ENCODE measurements around the gene GAS2. TPM values are rescaled to one million over a fixed set of nuclear protein-coding genes. Genes with fewer than 3 reads are reported as not detected.

GAS2 gene
- polyA plus RNA-seq, 5 donors = 8.1 to 16.0 (median 8.5) TPM

DNA sequence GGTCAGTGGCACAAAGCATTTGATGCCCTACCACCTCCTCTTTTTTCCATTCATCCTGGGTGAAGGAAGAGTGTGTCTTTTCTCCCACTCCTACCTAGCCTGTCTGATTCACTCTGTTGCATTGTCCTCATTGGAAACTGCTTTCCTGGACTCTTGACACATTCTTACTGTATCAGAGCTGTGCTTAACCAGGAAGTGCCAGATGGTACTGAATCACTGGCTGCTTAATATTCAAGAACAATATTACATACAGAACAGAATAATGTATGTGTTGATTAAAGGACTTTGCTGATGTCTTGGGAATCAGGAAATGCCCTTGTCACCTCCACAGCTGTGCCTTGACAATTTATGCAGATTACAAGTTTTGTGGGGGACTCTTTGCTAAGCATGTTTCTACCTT is 118.8 kb downstream of the GAS2 start:
- no peak for DNase-seq

GRCh38 chr11:22786475-22786874 is 120.1 kb downstream of the GAS2 start:
- no peak for DNase-seq

GRCh38 chr11:22787055-22787454 is 120.6 kb downstream of the GAS2 start:
- DNase-seq = no peak

DNA sequence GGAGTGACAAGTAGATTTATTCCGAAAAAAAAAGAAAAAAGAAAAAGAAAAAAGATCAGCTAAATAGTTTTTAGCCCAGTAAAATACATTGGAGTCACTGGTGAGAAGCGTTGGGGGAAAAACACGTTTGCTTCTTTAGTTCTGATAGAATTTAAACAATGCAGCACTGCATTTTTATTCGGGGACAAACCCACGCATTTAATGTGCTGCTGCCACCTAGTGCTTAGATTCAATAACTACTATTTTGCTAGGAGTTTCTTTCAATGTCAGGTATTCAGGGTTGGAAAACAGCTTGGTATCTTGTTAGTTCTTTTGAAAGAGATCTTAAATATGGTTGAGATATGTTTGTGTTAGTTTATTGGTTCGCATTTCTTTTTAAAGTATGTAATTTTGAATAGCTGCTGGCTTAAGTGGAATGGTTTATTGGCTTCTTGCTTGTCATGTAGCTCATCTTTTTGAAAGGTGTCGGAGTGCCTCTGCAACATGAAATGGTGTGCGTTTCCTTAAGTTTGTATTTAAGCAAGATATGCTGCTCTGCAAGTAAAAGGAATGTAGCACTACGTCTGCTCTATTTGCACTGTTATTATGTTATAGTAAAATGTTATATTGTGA is 121.2 kb downstream of the GAS2 start:
- DNase-seq = peak in 1 of 2 donors; percentile 22

DNA sequence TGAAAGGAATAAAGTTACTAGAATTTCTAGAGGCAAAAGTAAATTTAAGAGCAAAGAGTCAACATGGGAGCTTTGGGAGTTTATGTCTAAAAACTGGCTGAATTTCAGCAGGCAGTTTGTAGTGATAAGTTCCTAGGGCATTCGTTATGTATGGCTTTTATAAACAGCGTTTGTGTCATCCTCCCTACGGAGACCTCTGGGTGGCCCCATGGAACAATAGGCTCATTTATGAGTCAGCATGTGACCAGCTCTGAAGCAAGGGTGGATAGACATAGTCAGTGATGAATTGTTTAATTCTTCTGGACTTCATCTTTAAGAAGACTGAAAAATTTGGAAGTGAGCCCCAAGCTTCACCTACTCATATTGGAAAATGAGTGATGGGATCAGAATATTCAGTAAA is 126.1 kb downstream of the GAS2 start:
- no peak for DNase-seq

DNA sequence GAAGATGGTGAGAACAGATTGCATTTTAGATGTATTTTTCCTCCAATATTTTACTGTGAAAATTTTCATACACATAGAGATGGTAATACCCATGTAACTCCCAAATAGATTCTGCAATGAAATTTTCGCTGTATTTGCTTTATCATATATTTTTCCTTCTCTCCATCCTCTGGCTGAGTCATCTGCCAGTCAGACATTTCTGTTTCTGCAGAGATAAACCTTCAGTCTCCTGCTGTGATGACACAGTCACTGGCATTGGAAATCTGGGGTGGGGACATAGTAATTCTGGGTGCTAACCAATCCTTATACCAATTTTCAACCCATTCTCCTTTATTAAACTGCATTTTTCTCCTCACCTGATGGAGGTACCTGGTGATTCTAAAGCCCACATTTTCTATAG is 129.5 kb downstream of the GAS2 start:
- no peak for DNase-seq

- no peak for DNase-seq
These were observed 130.6 kb downstream of the GAS2 start for GRCh38 chr11:22797047-22797446.

- no peak for DNase-seq
These were observed 132.5 kb downstream of the GAS2 start for GRCh38 chr11:22798901-22799300.

- no peak for DNase-seq
These were observed 134.1 kb downstream of the GAS2 start for GRCh38 chr11:22800482-22800881.

GRCh38 chr11:22802861-22803260 is 136.4 kb downstream of the GAS2 start:
- DNase-seq = no peak

- DNase-seq = no peak
These were observed 141.0 kb downstream of the GAS2 start for GRCh38 chr11:22807391-22807790.

DNA sequence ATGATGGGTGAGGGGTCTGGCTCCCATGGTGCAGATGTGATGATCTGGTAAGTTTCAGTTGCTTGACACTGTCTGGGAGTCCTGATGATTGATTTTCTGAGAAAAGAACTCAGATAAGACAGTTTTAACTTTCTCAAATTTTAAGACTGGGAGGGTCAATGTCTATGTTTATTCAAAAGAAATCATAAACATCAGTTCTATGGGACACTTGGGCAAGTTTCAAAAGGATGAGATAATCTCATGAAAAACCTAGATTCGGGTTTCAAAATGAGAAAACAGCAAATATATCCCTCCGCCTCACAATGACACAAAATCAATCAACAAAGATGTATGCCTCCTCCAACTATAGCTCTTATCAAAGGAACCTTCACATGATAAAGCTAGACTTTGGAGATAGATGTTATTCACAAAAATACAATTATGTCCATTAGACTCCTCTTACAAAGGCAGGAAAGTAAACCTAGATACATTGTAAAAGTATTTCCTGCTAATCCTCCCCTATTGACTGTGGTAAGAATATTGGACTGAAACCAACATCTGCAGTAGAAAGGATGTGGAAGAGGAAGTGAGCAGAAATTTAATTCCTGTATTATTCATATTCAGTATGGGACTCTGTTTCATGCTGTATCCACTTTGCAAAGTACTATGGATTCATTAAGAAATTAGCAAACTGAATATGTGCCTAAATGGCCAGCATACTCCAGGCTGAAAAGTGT is 141.6 kb downstream of the GAS2 start:
- no peak for DNase-seq

DNA sequence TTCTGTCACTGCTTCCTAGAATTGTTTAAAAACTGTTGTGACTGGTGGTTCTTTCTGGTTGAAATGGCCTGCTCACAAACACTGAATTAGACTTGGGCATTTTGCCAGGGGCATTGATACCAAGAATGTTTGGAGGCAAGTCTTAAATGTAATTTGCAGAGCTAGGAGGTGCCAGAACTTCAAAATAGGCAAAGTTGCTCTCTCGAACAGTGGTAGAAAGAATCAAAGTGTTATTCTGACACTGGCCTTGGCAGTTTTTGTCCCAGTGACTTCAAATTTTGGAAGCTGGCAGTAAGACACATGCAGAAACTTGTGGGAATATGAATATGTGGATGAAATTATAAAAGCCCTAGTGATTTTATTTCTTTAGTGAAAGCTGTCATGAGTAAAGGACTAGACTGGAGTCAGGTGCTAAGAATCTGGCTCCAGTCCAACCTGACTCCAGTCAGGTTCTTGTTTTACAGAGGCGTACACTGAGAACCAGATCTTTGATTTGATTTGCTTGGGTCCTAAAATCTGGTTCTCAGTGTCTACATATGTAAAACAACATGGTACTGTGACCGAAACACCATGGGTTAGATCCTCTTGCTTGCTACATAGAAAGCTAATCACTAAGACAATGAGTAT is 142.3 kb downstream of the GAS2 start:
- DNase-seq = no peak

GRCh38 chr11:22809893-22810292 is 143.5 kb downstream of the GAS2 start:
- DNase-seq = no peak

- DNase-seq = no peak
These were observed 155.8 kb downstream of the GAS2 start for GRCh38 chr11:22822203-22822602.

GRCh38 chr11:22828373-22828772 is 162.0 kb downstream of the GAS2 start:
- no peak for DNase-seq

DNA sequence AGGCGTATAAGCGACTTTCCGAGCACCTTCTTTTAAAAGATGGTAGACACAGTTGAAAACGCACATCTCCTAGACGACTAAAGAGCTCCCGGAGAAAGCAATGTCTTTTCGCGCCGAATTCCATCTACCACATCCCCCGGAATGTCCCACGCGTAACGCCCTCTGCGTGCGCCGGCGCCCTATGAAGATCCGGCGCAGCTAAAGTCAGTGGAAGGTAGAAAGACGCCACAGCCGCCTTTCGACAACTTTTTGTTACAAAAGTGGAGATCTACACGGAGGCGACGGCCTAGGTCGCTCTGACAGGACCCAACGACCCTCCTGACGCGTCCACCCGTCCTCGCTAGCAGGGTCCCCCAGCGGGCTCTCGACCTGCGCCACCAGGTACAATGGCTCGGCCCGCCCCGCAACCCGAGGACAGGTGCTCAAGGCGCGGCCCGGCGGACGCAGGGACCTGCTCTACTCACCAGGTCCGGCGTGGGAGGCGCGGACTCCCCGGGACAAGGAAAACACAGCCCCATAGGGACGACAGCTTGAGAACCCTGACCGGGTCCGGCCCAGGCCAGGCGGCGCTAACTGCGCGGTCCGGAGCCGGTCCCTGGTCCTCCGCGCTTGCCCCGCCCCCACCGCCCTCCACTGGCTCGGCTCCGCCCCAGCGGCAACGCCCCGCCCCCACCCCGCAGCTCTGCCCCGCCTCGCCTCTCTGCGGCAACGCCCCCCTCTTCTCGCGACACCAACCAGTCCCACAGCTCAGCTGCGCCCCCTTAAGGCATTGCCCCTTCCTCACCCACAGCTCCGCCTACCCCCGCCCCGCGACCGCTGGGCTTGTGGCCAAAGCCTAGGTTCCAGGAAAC is 163.0 kb downstream of the GAS2 start, which contains the start of gene SVIP:
Gene SVIP (minus strand): TSS at position 571 of the 851 bp plus-strand sequence. CDS start 53 bp downstream, at position 518.
- peak; percentile 84 to 87 for DNase-seq

GRCh38 chr11:22830082-22830414 is 163.6 kb downstream of the GAS2 start:
- no peak for DNase-seq

GRCh38 chr11:22832315-22833015 is 166.1 kb downstream of the GAS2 start:
- DNase-seq = no peak

DNA sequence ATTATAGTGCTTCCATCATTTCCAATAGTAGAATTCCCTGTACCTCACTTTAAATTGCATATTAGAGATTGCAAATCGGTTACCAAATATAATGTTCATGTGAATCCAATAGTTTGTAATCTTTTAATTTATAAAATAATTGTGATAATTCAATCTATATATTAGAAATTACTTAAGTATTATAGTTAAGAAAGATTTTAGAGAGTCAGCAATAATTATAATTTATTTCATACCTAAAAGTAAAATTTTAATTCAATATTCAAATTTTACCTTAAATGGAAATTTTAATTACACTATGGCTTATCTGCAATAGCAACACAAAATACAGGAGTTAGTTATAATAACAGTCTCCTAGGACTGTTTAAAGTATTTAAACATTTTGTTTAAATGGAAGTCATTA is 180.3 kb downstream of the GAS2 start:
- no peak for DNase-seq

- DNase-seq = no peak
These were observed 185.1 kb downstream of the GAS2 start for GRCh38 chr11:22851477-22851876.

DNA sequence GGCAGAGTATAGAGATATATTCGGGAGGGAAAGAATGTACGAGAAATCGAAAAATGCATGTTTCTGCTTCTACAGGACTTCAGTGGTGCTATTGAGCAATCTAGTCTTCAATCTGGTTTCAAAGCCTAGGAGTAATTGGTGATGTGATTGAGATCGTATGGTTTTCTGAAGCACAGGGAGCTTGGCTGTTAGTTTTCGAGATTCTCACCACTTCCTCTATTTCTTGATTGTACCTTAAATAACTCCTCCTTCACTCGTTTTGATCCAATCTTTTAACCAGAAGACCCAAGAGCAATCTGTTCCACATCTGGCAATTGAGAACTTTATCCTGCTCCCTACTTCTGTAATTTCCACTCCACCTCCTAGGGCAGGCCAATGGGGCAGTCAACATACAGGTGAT is 193.3 kb downstream of the GAS2 start:
- DNase-seq = no peak
